ENCODE results near the gene BLVRA. TPM values are rescaled to one million over a fixed set of nuclear protein-coding genes. Genes with fewer than 3 reads are reported as not detected.

The BLVRA gene
- polyA plus RNA-seq, 1 donor (not counting 4 experiments of a cell fraction or from before 2014, with no cell fraction given), result 49.6 TPM

GRCh38 chr7:43735403-43735801, 23.1 kb upstream of the BLVRA start:
- dilution Hi-C loops (cut with MboI; ENCODE audit: extremely low pct_ligation_motif_present, low sequenced_read_pairs), result no loop called here
- Histone ChIP-seq H3K4me3 (ENCODE audit: control insufficient read depth in 2 of 3, extremely low read depth in 1 of 3, insufficient read depth in 2 of 3, low read depth in 1 of 3, low read length in 3 of 3) (no peak overlapping the region), H3K27ac (ENCODE audit: control insufficient read depth, insufficient read depth, low read length) (no peak overlapping the region), H3K36me3 (ENCODE audit: control insufficient read depth in 2 of 2, extremely low read depth in 1 of 2, insufficient read depth in 2 of 2, low read length in 2 of 2) (no peaks in the 10 kb centered on the region), H4K20me1 (ENCODE audit: control insufficient read depth, extremely low read depth, insufficient read depth, low read length) (no peaks in the 10 kb centered on the region), H3K79me2 (ENCODE audit: control insufficient read depth, insufficient read depth, low read length) (no peaks in the 10 kb centered on the region), H3K9me1 (ENCODE audit: control insufficient read depth, extremely low read depth, insufficient read depth, low read length) (no peaks in the 10 kb centered on the region), H3K9me3 (ENCODE audit: control insufficient read depth, low read depth, low read length) (no peaks in the 10 kb centered on the region), H2AFZ (ENCODE audit: control insufficient read depth, low read length) (no peak overlapping the region), H3K4me1 (ENCODE audit: control insufficient read depth, extremely low read depth, insufficient read depth, low read length) (no peaks in the 10 kb centered on the region), H3K9ac (ENCODE audit: control insufficient read depth, extremely low read depth, insufficient read depth, low read length) (no peak overlapping the region), H3K4me2 (ENCODE audit: control insufficient read depth, extremely low read depth, insufficient read depth, low read depth, low read length) (no peak overlapping the region), H3K27me3 (ENCODE audit: control insufficient read depth, extremely low read depth, insufficient read depth, low read length) (no peaks in the 10 kb centered on the region)
- FAIRE-seq (no peak), DNase-seq (ENCODE audit: low read depth, low spot score) (no peak)
- no peak for TF ChIP-seq CTCF (optimal IDR thresholded peaks at IDR 0.05 in 1 of 3, IDR thresholded peaks at IDR 0.05 in 1 of 3, conservative IDR thresholded peaks at IDR 0.05 in 1 of 3; ENCODE audit: extremely low read depth in 1 of 3, insufficient read depth in 2 of 3, low read length in 3 of 3)
- TF ChIP-seq EZH2 (IDR thresholded peaks at IDR 0.05; ENCODE audit: low read length), result no peak

- Histone ChIP-seq H3K4me2 (ENCODE audit: control insufficient read depth, extremely low read depth, insufficient read depth, low read depth, low read length) (no peak overlapping the region), H3K27me3 (ENCODE audit: control insufficient read depth, extremely low read depth, insufficient read depth, low read length) (no peaks in the 10 kb centered on the region), H3K9ac (ENCODE audit: control insufficient read depth, extremely low read depth, insufficient read depth, low read length) (no peak overlapping the region), H2AFZ (ENCODE audit: control insufficient read depth, low read length) (no peak overlapping the region), H3K4me3 (ENCODE audit: control insufficient read depth in 2 of 3, extremely low read depth in 1 of 3, insufficient read depth in 2 of 3, low read depth in 1 of 3, low read length in 3 of 3) (no peak overlapping the region), H3K79me2 (ENCODE audit: control insufficient read depth, insufficient read depth, low read length) (no peaks in the 10 kb centered on the region), H3K9me1 (ENCODE audit: control insufficient read depth, extremely low read depth, insufficient read depth, low read length) (no peaks in the 10 kb centered on the region), H4K20me1 (ENCODE audit: control insufficient read depth, extremely low read depth, insufficient read depth, low read length) (no peaks in the 10 kb centered on the region), H3K4me1 (ENCODE audit: control insufficient read depth, extremely low read depth, insufficient read depth, low read length) (no peaks in the 10 kb centered on the region), H3K9me3 (ENCODE audit: control insufficient read depth, low read depth, low read length) (no peaks in the 10 kb centered on the region), H3K36me3 (ENCODE audit: control insufficient read depth in 2 of 2, extremely low read depth in 1 of 2, insufficient read depth in 2 of 2, low read length in 2 of 2) (no peaks in the 10 kb centered on the region), H3K27ac (ENCODE audit: control insufficient read depth, insufficient read depth, low read length) (no peak overlapping the region)
- dilution Hi-C loops (cut with MboI; ENCODE audit: extremely low pct_ligation_motif_present, low sequenced_read_pairs), result no loop called here
- DNase-seq (ENCODE audit: low read depth, low spot score) (no peak), FAIRE-seq (no peak)
- TF ChIP-seq EZH2 (IDR thresholded peaks at IDR 0.05; ENCODE audit: low read length) (no peak), CTCF (optimal IDR thresholded peaks at IDR 0.05 in 1 of 3, IDR thresholded peaks at IDR 0.05 in 1 of 3, conservative IDR thresholded peaks at IDR 0.05 in 1 of 3; ENCODE audit: extremely low read depth in 1 of 3, insufficient read depth in 2 of 3, low read length in 3 of 3) (no peak)
Measured at GRCh38 chr7:43735802-43736603, 22.5 kb upstream of the BLVRA start.
